Esophagus muscularis mucosa (tissue), 3 donors: ENCODE data around the gene RPN1.

Experiments used
- CTCF ChIP-seq, 3 experiments: fragments of 200-600 bp in 2 of 3; fragments of 450-650 bp in 1 of 3; sonication (generic) in 2 of 3; IDR thresholded peaks; one replicate each; pipeline ENCODE4 v1.5.1; 2017 to 2019; ENCODE audit warnings: antibody characterized with exemption in 3 of 3, mild to moderate bottlenecking in 2 of 3, moderate library complexity in 1 of 3
- POLR2A ChIP-seq: fragments of 450-650 bp; IDR thresholded peaks from one replicate; pipeline ENCODE4 v1.6.1; 2017; ENCODE audit warnings: antibody characterized with exemption, moderate library complexity, mild to moderate bottlenecking, low read depth
- POLR2AphosphoS5 ChIP-seq, 2 donors: sonication (generic); formaldehyde crosslinking; IDR thresholded peaks; one replicate each; pipeline ENCODE4 v1.6.1; 2017; ENCODE audit warnings: antibody characterized with exemption in 2 of 2

- TF ChIP-seq CTCF (IDR thresholded peaks at IDR 0.05) (no peak), POLR2AphosphoS5 (IDR thresholded peaks at IDR 0.05) (no peak), POLR2A (no peak)
Observed at GRCh38 chr3:128588147-128588546, 62.5 kb downstream of the RPN1 start.
